ENCODE results near the gene PRKAG2. TPM values are rescaled to one million over a fixed set of nuclear protein-coding genes. Genes with fewer than 3 reads are reported as not detected.

The PRKAG2 gene
- total and polyA plus RNA-seq, 12 donors = 3.8 to 17.3 (median 10.9) TPM

- intact Hi-C loops (cut with DNase I) = no loop called here
- DNase-seq = no peak
- 92 to 97% (median 95%) methylated on average over 7 to 10 of the region's 10 CpGs for WGBS, 4 donors
- Histone ChIP-seq H3K27ac (no peak overlapping the region), H3K9me3 (replicated peaks in 1 of 3) (no peaks in the 10 kb centered on the region), H3K36me3 (replicated peaks in 1 of 2) (no peaks in the 10 kb centered on the region), H3K4me1 (replicated peaks in 1 of 2) (no peaks in the 10 kb centered on the region), H3K27me3 (no peaks in the 10 kb centered on the region), H3K4me3 (no peak overlapping the region)
- TF ChIP-seq, protein P1, sequence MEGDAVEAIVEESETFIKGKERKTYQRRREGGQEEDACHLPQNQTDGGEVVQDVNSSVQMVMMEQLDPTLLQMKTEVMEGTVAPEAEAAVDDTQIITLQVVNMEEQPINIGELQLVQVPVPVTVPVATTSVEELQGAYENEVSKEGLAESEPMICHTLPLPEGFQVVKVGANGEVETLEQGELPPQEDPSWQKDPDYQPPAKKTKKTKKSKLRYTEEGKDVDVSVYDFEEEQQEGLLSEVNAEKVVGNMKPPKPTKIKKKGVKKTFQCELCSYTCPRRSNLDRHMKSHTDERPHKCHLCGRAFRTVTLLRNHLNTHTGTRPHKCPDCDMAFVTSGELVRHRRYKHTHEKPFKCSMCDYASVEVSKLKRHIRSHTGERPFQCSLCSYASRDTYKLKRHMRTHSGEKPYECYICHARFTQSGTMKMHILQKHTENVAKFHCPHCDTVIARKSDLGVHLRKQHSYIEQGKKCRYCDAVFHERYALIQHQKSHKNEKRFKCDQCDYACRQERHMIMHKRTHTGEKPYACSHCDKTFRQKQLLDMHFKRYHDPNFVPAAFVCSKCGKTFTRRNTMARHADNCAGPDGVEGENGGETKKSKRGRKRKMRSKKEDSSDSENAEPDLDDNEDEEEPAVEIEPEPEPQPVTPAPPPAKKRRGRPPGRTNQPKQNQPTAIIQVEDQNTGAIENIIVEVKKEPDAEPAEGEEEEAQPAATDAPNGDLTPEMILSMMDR (IDR thresholded peaks at IDR 0.05) = no peak
- no peak for TF ChIP-seq POLR2A (IDR thresholded peaks at IDR 0.05)
These were observed 29.2 kb downstream of the PRKAG2 start for GRCh38 chr7:151847681-151848081.

DNA sequence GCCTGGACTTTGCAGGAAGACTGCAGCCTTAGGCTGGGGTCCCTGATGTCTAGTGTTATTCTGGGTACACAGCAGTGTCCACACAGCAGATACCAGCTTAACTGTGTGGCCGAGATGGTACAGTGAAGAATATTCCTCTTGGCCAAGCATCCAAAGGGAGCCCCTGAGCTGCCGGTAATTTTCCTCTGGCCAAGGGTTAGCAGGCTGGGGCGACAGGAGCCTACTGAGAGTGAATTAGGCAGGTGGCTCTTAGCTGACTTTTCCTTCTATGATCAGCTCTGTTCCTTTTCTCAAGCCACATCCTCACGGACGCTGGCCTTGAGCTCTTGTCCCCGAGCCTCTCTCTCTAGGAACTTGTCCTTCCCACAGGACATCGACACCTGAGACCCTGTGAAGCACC lies 29.8 kb downstream of the PRKAG2 start:
- Histone ChIP-seq H3K36me3 (replicated peaks in 1 of 2) (no peaks in the 10 kb centered on the region), H3K9me3 (replicated peaks in 1 of 3) (no peaks in the 10 kb centered on the region), H3K27me3 (no peaks in the 10 kb centered on the region), H3K4me3 (no peak overlapping the region), H3K4me1 (replicated peaks in 1 of 2) (no peaks in the 10 kb centered on the region), H3K27ac (no peak overlapping the region)
- WGBS, 4 donors = 59 to 84% (median 80%) methylated on average over 6 to 7 of the region's 7 CpGs
- no peak for DNase-seq
- TF ChIP-seq, protein P1 (IDR thresholded peaks at IDR 0.05) = no peak
- no peak for TF ChIP-seq POLR2A (IDR thresholded peaks at IDR 0.05)
- intact Hi-C loops (cut with DNase I) = no loop called here

GRCh38 chr7:151845412-151846205 lies 31.3 kb downstream of the PRKAG2 start:
- intact Hi-C loops (cut with DNase I) = no loop called here
- Histone ChIP-seq H3K27ac (no peak overlapping the region), H3K36me3 (replicated peaks in 1 of 2) (no peaks in the 10 kb centered on the region), H3K27me3 (no peaks in the 10 kb centered on the region), H3K9me3 (replicated peaks in 1 of 3) (no peaks in the 10 kb centered on the region), H3K4me3 (no peak overlapping the region), H3K4me1 (replicated peaks in 1 of 2) (no peaks in the 10 kb centered on the region)
- no peak for TF ChIP-seq POLR2A (IDR thresholded peaks at IDR 0.05)
- TF ChIP-seq, protein P1 (IDR thresholded peaks at IDR 0.05) = no peak
- 90 to 92% (median 92%) methylated on average over 16 to 28 of the region's 28 CpGs for WGBS, 4 donors
- DNase-seq = no peak

GRCh38 chr7:151844825-151845200 lies 32.1 kb downstream of the PRKAG2 start:
- Histone ChIP-seq H3K4me1 (replicated peaks in 1 of 2) (no peaks in the 10 kb centered on the region), H3K36me3 (replicated peaks in 1 of 2) (no peaks in the 10 kb centered on the region), H3K4me3 (no peak overlapping the region), H3K27me3 (no peaks in the 10 kb centered on the region), H3K9me3 (replicated peaks in 1 of 3) (no peaks in the 10 kb centered on the region), H3K27ac (no peak overlapping the region)
- 91 to 94% (median 92%) methylated on average over 11 to 13 of the region's 13 CpGs for WGBS, 4 donors
- TF ChIP-seq POLR2A (IDR thresholded peaks at IDR 0.05) = no peak
- TF ChIP-seq, protein P1 (IDR thresholded peaks at IDR 0.05) = no peak
- intact Hi-C loops (cut with DNase I) = no loop called here
- no peak for DNase-seq
